Vagina (tissue), 2 donors: ENCODE data around the gene SPRED3.

Source experiments
- CTCF ChIP-seq, 3 experiments: fragments of 450-650 bp in 2 of 3; fragments of 200-600 bp in 1 of 3; sonication (generic) in 1 of 3; IDR thresholded peaks; one replicate each; pipeline ENCODE4 v1.5.1; 2017 to 2019; ENCODE audit warnings: antibody characterized with exemption in 3 of 3, mild to moderate bottlenecking in 2 of 3, moderate library complexity in 2 of 3
- POLR2AphosphoS5 ChIP-seq, 2 donors: sonication (generic); formaldehyde crosslinking; IDR thresholded peaks; one replicate each; pipeline ENCODE4 v1.9.0; 2017; ENCODE audit warnings: antibody characterized with exemption in 2 of 2, mild to moderate bottlenecking in 2 of 2, low read depth in 1 of 2; ENCODE audit not compliant: insufficient read depth in 1 of 2

- no peak for TF ChIP-seq CTCF (IDR thresholded peaks at IDR 0.05)
- no peak for TF ChIP-seq POLR2AphosphoS5 (IDR thresholded peaks at IDR 0.05; ENCODE audit: insufficient read depth in 1 of 2, low read depth in 1 of 2)
Measured at GRCh38 chr19:38437295-38437694, 48.8 kb downstream of the SPRED3 start.
